Smooth muscle cell (in vitro differentiated cells): ENCODE data around the gene ASL. TPM values are rescaled to one million over a fixed set of nuclear protein-coding genes. Genes with fewer than 3 reads are reported as not detected.
"Not testable (repeated sequence)": the region's sequence is repeated elsewhere in the genome, so short reads cannot be mapped to it uniquely, and the experiment has no call there.

ENCODE experiments used
- DNase-seq: peaks from one replicate; lab custom pipeline; 2025; ENCODE audit not compliant: unreplicated experiment; lab: John Stamatoyannopoulos, UW
- H2AFZ ChIP-seq: fragments of 200-600 bp; sonication (generic); 2 replicates; pipeline ENCODE4 v1.6.0; 2016; ENCODE audit warnings: antibody characterized with exemption, low read depth, mild to moderate bottlenecking
- H3F3A ChIP-seq: fragments of 200-600 bp; sonication (generic); 2 replicates; pipeline ENCODE4 v1.6.0; 2017; ENCODE audit warnings: antibody characterized with exemption, low read depth
- H3K27ac ChIP-seq: fragments of 200-600 bp; sonication (generic); 2 replicates; pipeline ENCODE4 v1.5.1; 2016; ENCODE audit warnings: low read depth, mild to moderate bottlenecking
- H3K27me3 ChIP-seq: fragments of 200-600 bp; sonication (generic); 2 replicates; pipeline ENCODE4 v1.6.1; 2016; ENCODE audit warnings: low read depth, mild to moderate bottlenecking
- H3K36me3 ChIP-seq: fragments of 200-600 bp; sonication (generic); 2 replicates; pipeline ENCODE4 v1.5.1; 2016; ENCODE audit warnings: low read depth
- H3K4me1 ChIP-seq: fragments of 200-600 bp; sonication (generic); 2 replicates; pipeline ENCODE4 v1.5.1; 2016; ENCODE audit warnings: low read depth
- H3K4me2 ChIP-seq: fragments of 200-600 bp; sonication (generic); 2 replicates; pipeline ENCODE4 v1.6.0; 2016; ENCODE audit warnings: mild to moderate bottlenecking
- H3K4me3 ChIP-seq: fragments of 200-600 bp; sonication (generic); 2 replicates; pipeline ENCODE4 v1.5.1; 2016; ENCODE audit warnings: mild to moderate bottlenecking
- H3K79me2 ChIP-seq: fragments of 200-600 bp; sonication (generic); 2 replicates; pipeline ENCODE4 v1.6.0; 2016; ENCODE audit warnings: low read depth, mild to moderate bottlenecking
- H3K9ac ChIP-seq: fragments of 200-600 bp; sonication (generic); 2 replicates; pipeline ENCODE4 v1.6.0; 2016; ENCODE audit warnings: low read depth
- H3K9me3 ChIP-seq: fragments of 200-600 bp; sonication (generic); replicated peaks from 2 replicates; pipeline ENCODE4 v1.5.1; 2016; ENCODE audit warnings: low read depth
- H4K20me1 ChIP-seq: fragments of 200-600 bp; sonication (generic); 2 replicates; pipeline ENCODE4 v1.6.0; 2016; ENCODE audit warnings: low read depth
- CTCF ChIP-seq: fragments of 200-600 bp; sonication (generic); IDR thresholded peaks from 2 replicates; pipeline ENCODE4 v1.5.1; 2017; ENCODE audit warnings: borderline replicate concordance, mild to moderate bottlenecking, antibody characterized with exemption; ENCODE audit not compliant: insufficient read depth, poor library complexity, severe bottlenecking
- WGBS: methylation state at CpG from one replicate; pipeline ENCODE4 v1.1.7; 2016; ENCODE audit warnings: low lambda C conversion rate; 5-methylcytosine and 5-hydroxymethylcytosine counted together
- polyA plus RNA-seq: library from polyadenylated mRNA; unstranded; fragments of >200 nt; fragmentation: Nextera tagmentation; extraction: Ambion mirVana; gene quantifications from 2 replicates; pipeline ENCODE4 v1.2.1, GENCODE V29; 2016
- total RNA-seq: library from RNA; depleted of rRNA; stranded (reverse); fragments of >200 nt; gene quantifications from 2 replicates; pipeline ENCODE4 v1.2.3, GENCODE V29; 2014

Gene ASL
- total and polyA plus RNA-seq, 2 experiments from 2014 or later: 12.4 to 26.1 TPM

DNA sequence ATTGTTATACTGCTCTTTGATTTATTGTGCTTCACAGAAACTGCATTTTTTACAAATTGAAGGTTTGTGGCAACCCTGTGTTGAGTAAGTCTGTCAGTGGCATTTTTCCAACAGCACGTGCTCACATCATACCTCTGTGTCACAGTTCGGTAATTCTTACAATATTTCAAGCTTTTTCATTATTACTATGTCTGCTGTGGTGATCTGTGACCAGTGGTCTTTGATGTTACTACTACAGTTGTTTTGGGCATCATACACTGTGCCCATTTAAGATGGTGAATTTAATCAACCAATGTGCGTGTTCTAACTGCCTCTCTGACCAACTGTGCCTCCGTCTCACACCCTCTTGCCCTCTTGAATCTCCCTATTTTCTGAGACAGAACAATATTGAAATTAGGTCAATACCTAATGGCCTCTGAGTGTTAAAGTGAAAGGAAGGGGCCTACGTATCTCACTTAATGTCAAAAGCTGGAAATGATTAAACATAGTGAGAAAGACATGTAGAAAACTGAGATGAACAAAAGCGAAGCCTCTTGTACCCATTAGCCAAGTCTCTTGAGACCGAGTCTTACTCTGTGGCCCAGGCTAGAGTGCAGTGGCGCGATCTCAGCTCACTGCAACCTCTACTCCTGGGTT, 20.2 kb upstream of the ASL start:
- WGBS: 87% methylated on average over 9 of the region's 9 CpGs
- no peak for TF ChIP-seq CTCF
- Histone ChIP-seq H4K20me1 (no peaks in the 10 kb centered on the region), H3K9ac (no peak overlapping the region), H3K4me1 (no peaks in the 10 kb centered on the region), H3K79me2 (no peaks in the 10 kb centered on the region), H3K4me3 (no peak overlapping the region), H3K9me3 (no peaks in the 10 kb centered on the region), H3K4me2 (no peak overlapping the region), H3K27ac (no peak overlapping the region), H3K36me3 (no peaks in the 10 kb centered on the region), H2AFZ (no peak overlapping the region), H3F3A (no peaks in the 10 kb centered on the region), H3K27me3 (no peaks in the 10 kb centered on the region)
- no peak for DNase-seq

DNA sequence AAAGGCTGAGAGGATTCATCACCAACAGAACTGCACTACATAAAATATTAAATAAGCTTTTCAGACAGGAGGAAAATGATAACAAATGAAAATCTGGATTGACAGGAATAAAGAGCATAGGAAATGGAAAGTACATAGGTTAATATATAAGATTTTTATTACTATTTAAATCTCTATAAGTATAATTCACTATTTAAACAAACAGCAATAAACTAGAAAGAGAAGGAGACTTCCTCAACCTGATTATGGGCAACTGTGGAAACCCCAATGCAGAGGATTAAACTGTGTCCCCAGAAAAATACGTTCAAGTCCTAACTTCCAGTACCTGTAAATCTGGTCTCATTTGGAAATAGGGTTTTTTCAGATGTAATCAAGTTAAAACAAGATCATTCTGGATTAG, 14.8 kb upstream of the ASL start:
- Histone ChIP-seq H4K20me1 (no peaks in the 10 kb centered on the region), H3K4me3 (no peak overlapping the region), H2AFZ (no peak overlapping the region), H3K36me3 (no peaks in the 10 kb centered on the region), H3K27ac (no peak overlapping the region), H3K79me2 (no peaks in the 10 kb centered on the region), H3K4me1 (no peaks in the 10 kb centered on the region), H3K4me2 (no peak overlapping the region), H3K9ac (no peak overlapping the region), H3K9me3 (no peaks in the 10 kb centered on the region), H3K27me3 (no peaks in the 10 kb centered on the region), H3F3A (no peaks in the 10 kb centered on the region)
- DNase-seq: no peak
- TF ChIP-seq CTCF: no peak
- WGBS: 75% methylated on average over 1 of the region's 1 CpG

DNA sequence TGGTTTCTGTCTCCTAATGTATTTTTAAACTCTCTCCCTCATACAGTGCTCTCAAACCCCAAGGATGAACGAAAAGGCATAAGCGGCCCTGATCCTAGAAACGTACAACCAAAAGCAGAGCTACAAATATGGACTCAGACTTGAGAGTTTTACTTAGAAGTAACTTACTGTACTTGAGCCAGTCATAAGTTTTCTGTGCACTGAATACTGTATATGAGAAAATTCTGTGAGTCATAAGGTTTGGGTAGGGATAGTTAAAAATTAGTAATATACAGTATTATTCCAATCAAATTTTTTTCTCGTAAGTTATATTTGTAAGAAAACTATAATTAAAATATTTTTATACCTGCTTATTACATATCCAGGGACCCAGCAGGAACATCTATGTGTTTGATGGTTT, 5.9 kb upstream of the ASL start:
- Histone ChIP-seq H4K20me1 (no peaks in the 10 kb centered on the region), H3K4me1 (no peaks in the 10 kb centered on the region), H3K4me3 (no peak overlapping the region), H3K9me3 (no peaks in the 10 kb centered on the region), H3K27ac (no peak overlapping the region), H3K27me3 (no peaks in the 10 kb centered on the region), H3K36me3 (no peaks in the 10 kb centered on the region), H3K9ac (no peak overlapping the region), H2AFZ (no peak overlapping the region), H3F3A (no peaks in the 10 kb centered on the region), H3K4me2 (no peak overlapping the region), H3K79me2 (no peaks in the 10 kb centered on the region)
- no peak for TF ChIP-seq CTCF
- WGBS: 92% methylated on average over 4 of the region's 4 CpGs
- no peak for DNase-seq

- no peaks in the 10 kb centered on the region for H3K79me2 ChIP-seq
- WGBS: 95% methylated on average over 1 of the region's 1 CpG
- H3K4me2 ChIP-seq: no peak overlapping the region
- no peaks in the 10 kb centered on the region for H3K36me3 ChIP-seq
- H3K27me3 ChIP-seq: no peaks in the 10 kb centered on the region
- no peak overlapping the region for H3K4me3 ChIP-seq
- no peak overlapping the region for H2AFZ ChIP-seq
- H3K9me3 ChIP-seq: no peaks in the 10 kb centered on the region
- TF ChIP-seq CTCF: no peak
- no peaks in the 10 kb centered on the region for H4K20me1 ChIP-seq
- no peaks in the 10 kb centered on the region for H3F3A ChIP-seq
- H3K27ac ChIP-seq: no peak overlapping the region
- no peak for DNase-seq
- no peak overlapping the region for H3K9ac ChIP-seq
- no peaks in the 10 kb centered on the region for H3K4me1 ChIP-seq
Measured at GRCh38 chr7:66070222-66070621, 5.4 kb upstream of the ASL start.

GRCh38 chr7:66072208-66072607, 3.4 kb upstream of the ASL start:
- 82% methylated on average over 7 of the region's 7 CpGs for WGBS
- not testable (repeated sequence) for H3K36me3 ChIP-seq, DNase-seq

More at GRCh38 chr7:66072208-66072607, 3.4 kb upstream of the ASL start:
- H3K9me3 ChIP-seq, H3K27ac ChIP-seq, H3K4me3 ChIP-seq, H4K20me1 ChIP-seq, H3F3A ChIP-seq, H3K4me2 ChIP-seq, H3K79me2 ChIP-seq, H3K27me3 ChIP-seq, H2AFZ ChIP-seq, H3K4me1 ChIP-seq, H3K9ac ChIP-seq: not testable (repeated sequence)
